ENCODE data around the gene WDR6.
A peak's percentile ranks its signal among the peaks of the same experiment; 100 is the strongest.

WDR6 gene

DNA sequence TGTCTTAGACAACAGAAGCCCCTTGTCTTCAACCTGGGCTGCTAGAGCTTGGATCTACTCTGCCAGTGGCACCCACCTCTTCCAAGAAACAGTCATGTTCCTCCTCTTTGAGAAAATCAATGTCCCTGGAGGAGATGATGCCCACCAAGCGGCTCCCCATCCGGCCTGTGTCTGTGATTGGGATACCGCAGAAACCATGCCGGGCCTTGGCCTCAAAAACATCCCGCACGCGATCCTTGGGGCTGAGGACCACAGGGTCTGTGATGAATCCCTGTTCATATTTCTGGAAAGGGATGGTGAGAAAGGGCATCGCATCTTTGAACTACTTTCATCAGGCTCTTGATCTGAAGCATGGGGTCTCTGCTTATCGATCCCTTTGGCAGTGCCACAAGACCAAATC is 20.4 kb downstream of the WDR6 start:
- DNase-seq (ENCODE audit: low read depth in 4 of 4, low spot score in 1 of 4): no peak

DNA sequence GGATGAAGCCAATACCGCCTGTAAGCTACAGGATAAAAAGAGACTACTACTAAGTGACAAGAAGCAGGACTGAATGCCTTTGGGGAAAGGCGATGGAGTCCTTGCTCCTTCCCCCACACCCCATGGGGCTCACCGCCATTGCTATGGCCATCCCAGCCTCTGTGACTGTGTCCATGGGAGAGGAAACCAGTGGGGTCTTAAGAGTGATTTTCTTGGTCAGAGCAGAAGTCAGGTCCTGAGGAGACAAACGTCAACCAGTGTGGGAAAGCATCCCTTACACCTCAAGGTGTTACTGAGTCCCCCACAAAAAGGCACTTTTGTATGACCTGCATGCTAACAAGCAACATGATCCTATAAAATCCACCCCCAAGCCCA is 21.1 kb downstream of the WDR6 start:
- DNase-seq (ENCODE audit: low read depth in 4 of 4, low spot score in 1 of 4): no peak

DNA sequence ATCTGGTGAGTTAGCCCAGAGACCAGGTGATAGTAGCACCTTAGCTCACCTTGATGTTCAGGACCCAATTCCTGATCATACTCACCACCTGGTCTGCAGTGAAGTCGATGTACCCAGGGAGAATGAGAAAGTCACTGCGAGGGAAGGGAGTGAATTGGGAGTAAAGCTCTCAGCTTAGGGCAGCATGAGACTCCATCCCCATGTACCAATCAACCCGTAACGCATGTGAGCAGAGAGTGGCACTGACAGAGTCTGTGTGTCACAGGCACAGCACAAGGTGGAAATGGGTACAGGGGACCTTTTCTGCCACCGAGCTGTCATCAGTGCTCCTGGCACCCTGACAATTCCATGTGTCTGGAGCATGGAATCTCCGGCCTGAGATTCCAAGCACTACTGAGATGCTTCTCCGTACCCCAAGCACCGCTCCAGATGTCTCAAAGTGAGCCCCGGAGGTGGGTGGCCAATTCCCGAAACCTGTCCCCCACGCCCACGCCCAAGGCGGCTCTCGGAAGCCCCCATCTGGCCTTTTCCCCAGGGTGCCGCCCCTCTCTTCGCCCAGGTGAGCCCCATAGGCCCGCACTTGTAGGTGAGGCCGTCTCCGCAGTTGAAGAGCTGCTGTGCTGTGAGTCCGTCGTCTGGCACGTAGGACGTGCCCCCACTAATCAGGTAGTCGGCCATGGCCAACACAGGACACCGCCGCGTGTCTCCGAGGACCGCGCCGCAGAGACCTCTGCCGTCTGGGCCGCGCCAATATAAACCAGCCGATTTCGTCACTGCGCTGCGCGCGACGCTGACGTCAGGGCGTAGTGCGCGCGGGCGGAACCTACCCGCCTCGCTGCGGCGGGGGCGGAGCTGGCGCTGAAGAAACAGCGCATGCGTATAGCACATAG is 21.7 kb downstream of the WDR6 start, which contains the start of gene IMPDH2:
TSS of gene IMPDH2 (minus strand) at position 726 of the 890 bp plus-strand sequence. CDS start at position 678, 48 bp downstream.
- peak; percentile 84 to 89 (median 86) for DNase-seq (ENCODE audit: low read depth in 4 of 4, low spot score in 1 of 4)

DNA sequence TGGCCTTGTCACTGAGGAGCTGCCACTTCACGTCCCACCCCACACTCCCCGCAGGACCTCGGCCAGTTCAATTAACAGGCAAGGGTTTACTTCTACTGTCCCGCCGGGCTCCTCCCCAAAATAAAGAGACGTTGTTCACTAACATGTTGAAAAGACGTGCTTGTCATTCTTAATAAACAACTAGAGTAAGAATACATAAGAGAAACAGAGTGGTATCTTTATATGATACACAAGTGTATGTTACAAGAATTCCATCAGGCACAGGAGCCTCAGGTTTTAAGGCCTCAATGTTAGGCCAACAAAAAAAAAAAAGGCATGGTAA is 22.3 kb downstream of the WDR6 start:
- DNase-seq (ENCODE audit: low read depth in 4 of 4, low spot score in 1 of 4): no peak

DNA sequence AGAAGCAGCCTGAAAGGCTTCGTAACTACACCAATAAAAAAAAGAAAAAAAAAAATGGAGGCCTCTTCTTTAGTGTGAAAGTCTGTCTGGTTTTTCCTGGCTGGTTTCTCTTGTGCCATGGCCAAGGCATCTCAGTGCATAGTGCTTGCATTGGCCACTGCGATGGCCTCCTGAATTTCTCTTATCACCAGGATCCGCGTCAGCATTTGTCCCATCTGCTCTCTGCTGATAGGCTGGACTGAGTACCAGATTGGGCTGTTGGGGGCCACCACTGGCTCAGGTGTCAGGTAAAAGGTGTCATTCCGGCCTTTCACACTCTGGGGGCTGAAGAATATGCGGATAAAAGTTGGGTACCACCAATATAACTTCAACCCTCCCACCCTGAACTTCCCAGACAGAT is 23.1 kb downstream of the WDR6 start:
- DNase-seq (ENCODE audit: low read depth in 4 of 4, low spot score in 1 of 4): no peak

DNA sequence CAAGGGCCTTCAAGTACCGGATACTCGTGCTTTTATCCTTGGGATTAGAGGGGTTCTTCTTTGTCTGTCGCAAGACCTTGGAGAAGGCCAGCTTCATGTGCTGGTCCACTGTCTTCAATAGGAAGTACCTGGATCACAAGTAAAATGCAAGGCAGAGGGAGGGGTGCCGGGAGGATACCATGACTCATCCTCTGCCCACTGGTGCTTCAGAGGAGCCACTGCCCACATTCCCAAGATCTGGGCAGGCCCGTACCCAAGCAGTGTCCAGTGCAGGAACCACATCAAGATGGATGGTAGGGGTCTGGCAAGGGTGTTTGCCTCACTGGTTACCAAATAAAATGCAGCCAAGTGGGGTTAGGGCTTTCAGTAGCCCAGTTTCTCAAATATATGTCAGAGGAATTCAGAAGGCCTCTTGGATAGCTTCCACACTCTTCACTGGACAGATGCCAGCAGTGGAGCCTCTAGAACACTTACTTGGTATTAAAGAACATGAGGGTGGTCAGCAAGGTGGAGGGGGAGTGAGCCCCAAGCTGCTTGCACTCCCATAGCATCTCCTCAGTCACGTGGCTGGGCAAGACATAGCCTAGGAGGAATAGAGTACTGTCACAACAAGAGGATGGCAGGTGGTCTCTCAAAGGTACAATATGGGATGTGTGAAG is 25.6 kb downstream of the WDR6 start:
- no peak for DNase-seq (ENCODE audit: low read depth in 4 of 4, low spot score in 1 of 4)

DNA sequence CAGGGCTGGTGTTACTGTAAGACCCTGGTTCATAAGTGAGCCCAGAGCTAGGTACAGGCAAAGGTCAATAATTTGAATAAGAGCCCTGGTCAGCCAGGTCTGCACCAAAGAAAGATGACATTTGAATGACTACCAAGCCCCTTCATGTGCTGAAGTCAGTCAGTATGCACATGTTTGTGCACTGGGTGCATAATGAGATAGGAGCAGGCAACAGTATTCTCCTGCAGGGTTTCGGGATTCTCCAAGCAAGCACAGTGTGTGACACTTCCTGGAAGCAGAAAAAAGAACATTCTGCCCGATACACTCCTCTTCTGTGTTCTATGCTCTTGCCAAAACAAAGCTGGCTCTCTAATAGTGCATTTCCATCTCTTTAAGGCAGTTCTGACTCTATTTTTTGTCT is 27.5 kb downstream of the WDR6 start:
- DNase-seq (ENCODE audit: low read depth in 4 of 4, low spot score in 1 of 4): no peak

DNA sequence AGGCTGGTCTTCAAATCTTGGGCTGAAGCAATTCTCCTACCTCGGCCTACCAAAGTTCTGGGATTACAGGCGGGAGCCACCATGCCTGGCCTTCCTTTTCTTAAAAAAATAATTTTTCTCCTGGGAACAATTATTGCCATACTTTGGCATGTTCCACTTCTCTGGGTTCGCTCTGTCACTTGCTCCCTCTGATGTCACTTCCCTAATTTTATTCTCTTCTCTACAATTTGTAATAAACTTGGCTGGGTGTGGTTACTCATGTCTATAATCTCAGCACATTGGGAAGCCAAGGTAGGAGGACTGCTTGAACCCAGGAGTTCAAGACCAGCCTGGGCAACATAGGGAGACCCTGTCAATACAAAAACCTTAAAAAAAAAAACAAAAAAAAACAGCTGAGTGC is 28.1 kb downstream of the WDR6 start:
- DNase-seq (ENCODE audit: low read depth in 4 of 4, low spot score in 1 of 4): no peak

DNA sequence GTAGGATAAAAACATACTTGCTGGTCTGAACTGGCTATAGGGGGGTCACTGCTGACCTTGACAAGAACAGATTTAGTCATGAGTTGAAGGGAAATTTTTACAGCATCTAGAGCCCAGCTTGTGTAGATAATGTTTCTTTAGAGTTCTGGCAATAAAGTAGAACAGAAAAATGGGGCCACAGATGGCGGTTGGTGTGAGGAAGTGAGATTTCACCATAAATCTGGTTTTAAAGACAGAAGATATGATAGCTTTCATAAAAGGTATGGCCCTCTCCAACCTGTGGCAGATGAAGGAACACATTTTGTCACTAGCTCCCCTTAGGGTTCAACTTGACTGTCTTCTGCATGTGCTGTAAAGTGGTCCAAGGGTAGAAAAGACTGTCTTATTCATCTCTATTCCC is 46.4 kb downstream of the WDR6 start:
- DNase-seq (ENCODE audit: low read depth in 4 of 4, low spot score in 1 of 4): no peak

DNA sequence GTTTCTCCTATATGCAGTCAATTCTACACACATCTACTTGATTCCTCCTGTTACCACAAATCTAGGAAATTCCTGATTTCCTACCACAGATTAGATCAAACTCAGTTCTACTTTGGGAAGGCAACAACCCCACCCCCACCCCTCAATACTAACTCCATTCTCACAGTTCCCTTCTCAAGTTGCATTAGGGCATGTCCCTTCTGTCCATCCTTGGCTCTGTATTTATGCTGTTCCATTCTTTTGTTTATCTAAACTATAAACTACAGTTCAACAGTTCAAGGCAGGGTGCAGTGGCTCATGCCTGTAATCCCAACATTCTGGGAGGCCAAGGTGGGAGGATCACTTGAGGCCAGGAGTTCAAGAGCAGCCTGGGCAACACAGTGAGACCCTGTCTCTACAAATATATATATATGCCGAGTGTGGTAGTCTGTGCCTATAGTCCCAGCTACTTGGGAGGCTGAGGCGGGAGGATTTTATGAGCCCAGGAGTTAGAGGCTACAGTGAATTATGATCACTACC is 47.2 kb downstream of the WDR6 start:
- no peak for DNase-seq (ENCODE audit: low read depth in 4 of 4, low spot score in 1 of 4)

DNA sequence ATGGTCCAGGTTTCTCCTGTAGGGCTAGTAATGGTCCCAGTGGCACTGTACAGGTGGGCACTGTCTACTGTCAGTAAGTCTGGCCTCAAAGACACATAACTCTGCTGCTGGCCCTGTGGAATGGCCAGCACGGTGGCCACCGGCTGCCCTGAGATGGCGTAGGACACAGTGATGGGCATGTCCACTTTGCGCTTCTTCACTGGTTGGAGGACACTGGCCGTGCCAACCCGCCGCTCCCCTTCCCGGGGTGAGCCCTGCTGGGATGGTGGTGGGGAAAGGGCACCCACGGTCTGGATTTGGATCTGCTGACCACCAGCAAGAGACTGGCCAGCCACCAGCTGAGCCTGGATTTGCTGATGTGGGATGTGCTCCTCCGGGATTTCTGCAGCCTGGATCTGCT is 50.1 kb downstream of the WDR6 start:
- no peak for DNase-seq (ENCODE audit: low read depth in 4 of 4, low spot score in 1 of 4)

DNA sequence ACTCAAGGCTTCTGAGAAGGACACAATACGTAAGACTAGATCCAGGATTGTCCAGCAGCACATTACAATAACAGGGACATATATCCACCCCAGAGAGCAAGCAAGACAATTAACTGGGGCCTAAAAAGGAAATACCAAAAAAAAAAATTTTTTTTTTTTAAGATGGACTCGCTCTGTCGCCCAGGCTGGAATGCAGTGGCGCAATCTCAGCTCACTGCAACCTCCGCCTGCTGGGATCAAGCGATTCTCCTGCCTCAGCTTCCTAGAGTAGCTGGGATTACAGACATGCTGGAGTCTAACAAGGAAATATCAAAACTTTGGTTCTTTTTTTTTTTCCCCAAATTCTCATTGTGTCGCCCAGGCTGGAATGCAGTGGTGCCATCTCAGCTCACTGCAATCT is 50.8 kb downstream of the WDR6 start:
- DNase-seq (ENCODE audit: low read depth in 4 of 4, low spot score in 1 of 4): no peak
